Ovary (tissue), 3 donors: ENCODE measurements around the gene SIM1.

Source experiments
- EP300 ChIP-seq: sonication (generic); formaldehyde crosslinking; IDR thresholded peaks from one replicate; pipeline ENCODE4 v1.6.1; 2017; ENCODE audit warnings: antibody characterized with exemption
- POLR2A ChIP-seq: fragments of 450-650 bp; IDR thresholded peaks from one replicate; pipeline ENCODE4 v1.6.1; 2017; ENCODE audit warnings: antibody characterized with exemption, mild to moderate bottlenecking, moderate library complexity
- TF ChIP-seq, protein P1 (sequence below), 3 donors: fragments of 450-650 bp in 2 of 3; fragments of 200-600 bp in 1 of 3; IDR thresholded peaks; one replicate each; pipeline versions ENCODE4 v1.5.1 to v1.8.0; 2016 to 2022; ENCODE audit warnings: antibody characterized with exemption in 3 of 3, mild to moderate bottlenecking in 1 of 3
- donor health status: DM: no; HTN: no; CAD: no.

DNA sequence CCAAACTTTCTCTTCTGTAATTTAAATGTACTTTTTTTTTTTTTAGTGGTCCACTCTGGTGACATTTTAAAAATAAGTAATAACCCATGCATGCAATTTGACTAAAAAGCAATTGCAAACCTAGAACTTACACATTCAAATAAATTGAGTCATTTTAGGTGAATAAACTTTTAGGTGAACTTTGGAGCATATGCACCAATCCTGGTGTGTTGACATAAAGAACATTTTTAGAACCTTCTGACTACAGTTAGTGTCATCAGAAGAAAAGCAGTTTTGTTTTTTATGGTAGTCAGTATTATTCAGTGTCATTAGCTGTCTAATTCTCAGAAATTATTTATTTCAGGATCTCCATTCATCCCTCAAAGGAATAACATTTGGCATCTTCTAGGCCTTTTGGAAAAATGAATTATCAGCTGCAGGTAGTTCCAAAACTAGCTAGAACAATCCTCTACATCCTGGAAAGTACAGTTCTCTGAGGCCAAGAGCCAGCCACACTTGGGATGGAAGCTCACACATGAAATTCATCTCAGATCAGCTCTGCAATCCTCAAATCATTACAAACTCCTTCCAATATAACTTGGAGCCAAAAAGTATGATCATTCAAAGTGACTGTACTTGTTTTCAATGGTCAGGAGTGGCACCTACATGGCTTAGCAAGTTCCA, 38.5 kb upstream of the SIM1 start:
- TF ChIP-seq, protein P1, sequence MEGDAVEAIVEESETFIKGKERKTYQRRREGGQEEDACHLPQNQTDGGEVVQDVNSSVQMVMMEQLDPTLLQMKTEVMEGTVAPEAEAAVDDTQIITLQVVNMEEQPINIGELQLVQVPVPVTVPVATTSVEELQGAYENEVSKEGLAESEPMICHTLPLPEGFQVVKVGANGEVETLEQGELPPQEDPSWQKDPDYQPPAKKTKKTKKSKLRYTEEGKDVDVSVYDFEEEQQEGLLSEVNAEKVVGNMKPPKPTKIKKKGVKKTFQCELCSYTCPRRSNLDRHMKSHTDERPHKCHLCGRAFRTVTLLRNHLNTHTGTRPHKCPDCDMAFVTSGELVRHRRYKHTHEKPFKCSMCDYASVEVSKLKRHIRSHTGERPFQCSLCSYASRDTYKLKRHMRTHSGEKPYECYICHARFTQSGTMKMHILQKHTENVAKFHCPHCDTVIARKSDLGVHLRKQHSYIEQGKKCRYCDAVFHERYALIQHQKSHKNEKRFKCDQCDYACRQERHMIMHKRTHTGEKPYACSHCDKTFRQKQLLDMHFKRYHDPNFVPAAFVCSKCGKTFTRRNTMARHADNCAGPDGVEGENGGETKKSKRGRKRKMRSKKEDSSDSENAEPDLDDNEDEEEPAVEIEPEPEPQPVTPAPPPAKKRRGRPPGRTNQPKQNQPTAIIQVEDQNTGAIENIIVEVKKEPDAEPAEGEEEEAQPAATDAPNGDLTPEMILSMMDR (IDR thresholded peaks at IDR 0.05): no peak
- TF ChIP-seq POLR2A: no peak
- no peak for TF ChIP-seq EP300
